ENCODE data around the gene RPS19BP1.
A peak's percentile ranks its signal among the peaks of the same experiment; 100 is the strongest.

Gene RPS19BP1

GRCh38 chr22:39504071-39504470, 28.5 kb downstream of the RPS19BP1 start:
- Histone ChIP-seq H3K27ac (peak overlapping the region in 4 of 11 experiments; percentile 69 to 88 (median 84); a peak in 3 of 22 replicates), H3K36me3 (peaks cover 52 to 58% (median 55%) of the 10 kb centered on the region in 11 experiments), H4K20me1 (peaks cover 25 to 61% (median 56%) of the 10 kb centered on the region in 11 experiments; a peak in 20 of 22 replicates)

GRCh38 chr22:39503630-39504029, 28.9 kb downstream of the RPS19BP1 start:
- peaks cover 48 to 53% (median 50%) of the 10 kb centered on the region in 11 experiments for H3K36me3 ChIP-seq
- H3K4me2 ChIP-seq, result peak overlapping the region; percentile 87 to 99 (median 93)
- H3K4me3 ChIP-seq, result peak overlapping the region; percentile 78 to 94 (median 86)

More at GRCh38 chr22:39504071-39504470, 28.5 kb downstream of the RPS19BP1 start:
- Histone ChIP-seq H3K9me3 (replicated peaks in 1 of 11) (no peaks in the 10 kb centered on the region), H3K4me1 (peaks cover 29 to 50% (median 36%) of the 10 kb centered on the region in 10 experiments), H3K27me3 (no peaks in the 10 kb centered on the region), H3K4me3 (peak overlapping the region in 7 of 10 experiments; percentile 78 to 94 (median 87); a peak in 7 of 20 replicates), H3K4me2 (peak overlapping the region; percentile 87 to 99 (median 93)), H3K9ac (peak overlapping the region; percentile 82 to 94 (median 91); a peak in 19 of 22 replicates)
- TF ChIP-seq Cebpa-rat (IDR thresholded peaks at IDR 0.05), result no peak

GRCh38 chr22:39502789-39503409, 29.6 kb downstream of the RPS19BP1 start:
- peak overlapping the region; percentile 63 to 89 (median 85) for H3K27ac ChIP-seq

More at GRCh38 chr22:39503630-39504029, 28.9 kb downstream of the RPS19BP1 start:
- peaks cover 22 to 57% (median 52%) of the 10 kb centered on the region in 11 experiments; a peak in 20 of 22 replicates for H4K20me1 ChIP-seq
- no peaks in the 10 kb centered on the region for H3K27me3 ChIP-seq
- peak overlapping the region; percentile 82 to 94 (median 91) for H3K9ac ChIP-seq
- H3K27ac ChIP-seq, result peak overlapping the region in 10 of 11 experiments; percentile 69 to 89 (median 86); a peak in 17 of 22 replicates
- peaks cover 29 to 50% (median 36%) of the 10 kb centered on the region in 10 experiments for H3K4me1 ChIP-seq
- no peak for TF ChIP-seq Cebpa-rat (IDR thresholded peaks at IDR 0.05)
- H3K9me3 ChIP-seq (replicated peaks in 1 of 11), result no peaks in the 10 kb centered on the region

GRCh38 chr22:39502109-39502788, 30.3 kb downstream of the RPS19BP1 start, which contains the start of gene MIEF1:
MIEF1 (plus strand) TSS chr22:39502290; CDS start chr22:39511295, 9,005 bp downstream.
- Histone ChIP-seq H3K36me3 (peaks cover 34 to 39% (median 37%) of the 10 kb centered on the region in 11 experiments), H3K9me3 (replicated peaks in 1 of 11) (no peaks in the 10 kb centered on the region), H3K27me3 (no peaks in the 10 kb centered on the region), H3K27ac (peak within 1 kb of the TSS; percentile 63 to 89 (median 85)), H3K4me1 (peaks cover 29 to 50% (median 36%) of the 10 kb centered on the region in 10 experiments), H3K4me2 (peak within 1 kb of the TSS; percentile 87 to 99 (median 93)), H4K20me1 (peaks cover 12 to 43% (median 38%) of the 10 kb centered on the region in 11 experiments; a peak in 18 of 22 replicates), H3K9ac (peak within 1 kb of the TSS; percentile 82 to 94 (median 91)), H3K4me3 (peak within 1 kb of the TSS; percentile 78 to 94 (median 86))
- TF ChIP-seq Cebpa-rat (IDR thresholded peaks at IDR 0.05), result no peak

More at GRCh38 chr22:39502789-39503409, 29.6 kb downstream of the RPS19BP1 start:
- Histone ChIP-seq H3K4me2 (peak overlapping the region; percentile 87 to 99 (median 93)), H3K27me3 (no peaks in the 10 kb centered on the region), H3K9me3 (replicated peaks in 1 of 11) (no peaks in the 10 kb centered on the region), H3K9ac (peak overlapping the region; percentile 82 to 94 (median 91)), H3K36me3 (peaks cover 40 to 46% (median 43%) of the 10 kb centered on the region in 11 experiments), H3K4me3 (peak overlapping the region; percentile 78 to 94 (median 86)), H4K20me1 (peaks cover 15 to 49% (median 45%) of the 10 kb centered on the region in 11 experiments; a peak in 20 of 22 replicates), H3K4me1 (peaks cover 29 to 50% (median 36%) of the 10 kb centered on the region in 10 experiments)
- no peak for TF ChIP-seq Cebpa-rat (IDR thresholded peaks at IDR 0.05)

- no peaks in the 10 kb centered on the region for H3K9me3 ChIP-seq (replicated peaks in 1 of 11)
- peaks cover 29 to 34% (median 31%) of the 10 kb centered on the region in 11 experiments for H3K36me3 ChIP-seq
- H3K27ac ChIP-seq, result peak overlapping the region; percentile 44 to 89 (median 83); a peak in 21 of 22 replicates
- no peaks in the 10 kb centered on the region for H3K27me3 ChIP-seq
- H3K4me1 ChIP-seq, result peaks cover 29 to 56% (median 38%) of the 10 kb centered on the region in 10 experiments
- peak overlapping the region; percentile 78 to 94 (median 86); a peak in 17 of 20 replicates for H3K4me3 ChIP-seq
- H3K9ac ChIP-seq, result peak overlapping the region in 9 of 11 experiments; percentile 20 to 94 (median 91); a peak in 13 of 22 replicates
- TF ChIP-seq Cebpa-rat (IDR thresholded peaks at IDR 0.05), result no peak
- peak overlapping the region; percentile 79 to 99 (median 92) for H3K4me2 ChIP-seq
- H4K20me1 ChIP-seq, result peaks cover 9 to 37% (median 33%) of the 10 kb centered on the region in 11 experiments; a peak in 18 of 22 replicates
Observed at GRCh38 chr22:39501644-39502108, 30.9 kb downstream of the RPS19BP1 start.

GRCh38 chr22:39500101-39500500, 32.4 kb downstream of the RPS19BP1 start:
- Histone ChIP-seq H3K4me2 (no peak overlapping the region), H3K27me3 (no peaks in the 10 kb centered on the region), H3K36me3 (peaks cover 13 to 18% (median 15%) of the 10 kb centered on the region in 11 experiments), H3K4me1 (peaks cover 31 to 59% (median 45%) of the 10 kb centered on the region in 10 experiments), H4K20me1 (peaks cover 0 to 21% (median 17%) of the 10 kb centered on the region in 11 experiments; a peak in 16 of 22 replicates), H3K9ac (no peak overlapping the region), H3K27ac (no peak overlapping the region), H3K4me3 (no peak overlapping the region), H3K9me3 (replicated peaks in 1 of 11) (no peaks in the 10 kb centered on the region)
- no peak for TF ChIP-seq Cebpa-rat (IDR thresholded peaks at IDR 0.05)

GRCh38 chr22:39498802-39499201, 33.7 kb downstream of the RPS19BP1 start:
- H3K4me3 ChIP-seq, result no peak overlapping the region
- TF ChIP-seq Cebpa-rat (IDR thresholded peaks at IDR 0.05), result no peak
- no peak overlapping the region for H3K4me2 ChIP-seq
- no peak overlapping the region for H3K27ac ChIP-seq
- no peaks in the 10 kb centered on the region for H3K9me3 ChIP-seq (replicated peaks in 1 of 11)
- H3K9ac ChIP-seq, result no peak overlapping the region
- peaks cover 35 to 59% (median 48%) of the 10 kb centered on the region in 10 experiments for H3K4me1 ChIP-seq
- H3K27me3 ChIP-seq, result no peaks in the 10 kb centered on the region
- H3K36me3 ChIP-seq, result peaks cover 0 to 5% (median 2%) of the 10 kb centered on the region in 11 experiments; a peak in 18 of 22 replicates
- peaks cover 0 to 8% (median 5%) of the 10 kb centered on the region in 11 experiments; a peak in 12 of 22 replicates for H4K20me1 ChIP-seq

- TF ChIP-seq Cebpa-rat (IDR thresholded peaks at IDR 0.05), result no peak
- Histone ChIP-seq H3K4me2 (no peak overlapping the region), H3K27me3 (no peaks in the 10 kb centered on the region), H3K4me3 (no peak overlapping the region), H3K36me3 (0 out of 22 replicates have a peak, but pooled peaks cover 0 to under 1% (median 0%) of the 10 kb centered on the region in 11 experiments), H3K4me1 (peaks cover 31 to 59% (median 43%) of the 10 kb centered on the region in 10 experiments), H3K27ac (no peak overlapping the region), H3K9me3 (replicated peaks in 1 of 11) (no peaks in the 10 kb centered on the region), H3K9ac (no peak overlapping the region), H4K20me1 (peaks cover 0 to 4% (median under 1%) of the 10 kb centered on the region in 11 experiments; a peak in 6 of 22 replicates)
Observed at GRCh38 chr22:39498368-39498767, 34.2 kb downstream of the RPS19BP1 start.

All from BLaER1 treated with 17β-estradiol and CSF1 and Interleukin-3, amounts not matched to agents 10 nM and 100 nM (cell line).